ENCODE data around the gene PRRC2A.

The PRRC2A gene

DNA sequence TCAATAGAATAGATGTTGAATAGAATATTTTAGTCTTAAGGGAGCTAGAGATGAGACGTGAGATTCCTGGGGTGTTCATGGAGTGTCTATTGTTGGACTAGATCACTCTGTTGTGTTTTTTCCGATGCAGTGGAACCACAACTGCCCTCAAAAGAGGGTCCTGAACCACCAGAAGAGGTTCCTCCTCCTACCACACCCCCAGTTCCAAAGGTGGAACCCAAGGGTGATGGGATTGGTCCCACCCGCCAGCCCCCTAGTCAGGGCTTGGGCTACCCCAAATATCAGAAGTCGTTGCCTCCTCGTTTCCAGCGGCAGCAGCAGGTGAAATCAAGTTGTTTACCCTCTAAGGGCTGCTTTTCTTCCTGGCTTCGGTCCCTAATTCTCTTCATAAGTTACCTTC, 8.5 kb downstream of the PRRC2A start:
- peaks cover 44% of the 10 kb centered on the region for H3K79me2 ChIP-seq (ENCODE audit: control insufficient read depth, insufficient read depth, low read length, unreplicated experiment)
- H3K4me3 ChIP-seq (ENCODE audit: low read depth, low read length), result no peak overlapping the region
- H3K36me3 ChIP-seq (ENCODE audit: insufficient read depth, low read length), result peaks cover 62% of the 10 kb centered on the region
- H3K27me3 ChIP-seq (ENCODE audit: insufficient read depth, low read length), result no peaks in the 10 kb centered on the region
- no peak overlapping the region for H3K27ac ChIP-seq (ENCODE audit: low read depth, low read length)
- no peaks in the 10 kb centered on the region for H3K4me1 ChIP-seq (ENCODE audit: control insufficient read depth, insufficient read depth, low read length, unreplicated experiment)
- H2AFZ ChIP-seq (ENCODE audit: low read length, unreplicated experiment), result no peak overlapping the region

DNA sequence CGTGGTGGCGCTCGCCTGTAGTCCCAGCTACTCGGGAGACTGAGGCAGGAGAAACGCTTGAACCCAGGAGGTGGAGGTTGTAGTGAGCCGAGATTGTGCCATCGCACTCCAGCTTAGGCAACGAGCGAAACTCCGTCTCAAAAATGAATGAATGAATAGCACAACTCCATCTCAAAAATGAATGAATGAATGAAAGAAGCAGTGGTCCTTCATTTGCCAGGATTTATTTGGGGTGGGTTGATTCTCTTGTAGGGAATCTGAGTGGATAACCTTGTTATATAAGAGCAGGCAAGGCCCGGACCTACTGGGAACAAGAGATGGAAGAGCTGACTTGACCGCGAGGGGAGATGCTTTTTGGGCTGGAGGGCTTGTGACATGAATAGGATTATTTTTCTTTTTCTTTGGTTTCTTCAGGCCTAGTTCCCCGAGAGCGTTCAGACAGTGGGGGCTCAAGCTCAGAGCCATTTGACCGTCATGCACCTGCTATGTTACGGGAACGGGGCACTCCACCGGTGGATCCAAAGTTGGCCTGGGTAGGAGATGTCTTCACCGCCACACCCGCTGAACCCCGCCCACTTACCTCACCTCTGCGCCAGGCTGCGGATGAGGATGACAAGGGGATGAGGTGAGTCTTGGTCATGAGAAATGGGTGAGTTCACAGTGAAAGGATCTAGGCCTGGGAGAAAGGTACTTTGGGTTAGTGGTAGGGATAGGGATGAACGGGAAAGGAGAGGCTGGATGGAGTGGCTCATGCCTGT, 9.8 kb downstream of the PRRC2A start:
- peaks cover 62% of the 10 kb centered on the region for H3K36me3 ChIP-seq (ENCODE audit: insufficient read depth, low read length)
- no peaks in the 10 kb centered on the region for H3K4me1 ChIP-seq (ENCODE audit: control insufficient read depth, insufficient read depth, low read length, unreplicated experiment)
- no peak overlapping the region for H3K27ac ChIP-seq (ENCODE audit: low read depth, low read length)
- no peaks in the 10 kb centered on the region for H3K27me3 ChIP-seq (ENCODE audit: insufficient read depth, low read length)
- H3K79me2 ChIP-seq (ENCODE audit: control insufficient read depth, insufficient read depth, low read length, unreplicated experiment), result peaks cover 33% of the 10 kb centered on the region
- H3K4me3 ChIP-seq (ENCODE audit: low read depth, low read length), result no peak overlapping the region
- H2AFZ ChIP-seq (ENCODE audit: low read length, unreplicated experiment), result no peak overlapping the region

- Histone ChIP-seq H3K4me3 (ENCODE audit: low read depth, low read length) (no peak overlapping the region), H2AFZ (ENCODE audit: low read length, unreplicated experiment) (no peak overlapping the region), H3K36me3 (ENCODE audit: insufficient read depth, low read length) (peaks cover 59% of the 10 kb centered on the region; the same call in 1 of the 2 replicates), H3K27me3 (ENCODE audit: insufficient read depth, low read length) (no peaks in the 10 kb centered on the region), H3K79me2 (ENCODE audit: control insufficient read depth, insufficient read depth, low read length, unreplicated experiment) (peaks cover 24% of the 10 kb centered on the region), H3K4me1 (ENCODE audit: control insufficient read depth, insufficient read depth, low read length, unreplicated experiment) (no peaks in the 10 kb centered on the region), H3K27ac (ENCODE audit: low read depth, low read length) (no peak overlapping the region)
Observed at GRCh38 chr6:31631209-31631608, 10.7 kb downstream of the PRRC2A start.

- Histone ChIP-seq H3K79me2 (ENCODE audit: control insufficient read depth, insufficient read depth, low read length, unreplicated experiment) (peaks cover 20% of the 10 kb centered on the region), H3K27me3 (ENCODE audit: insufficient read depth, low read length) (no peaks in the 10 kb centered on the region), H3K4me3 (ENCODE audit: low read depth, low read length) (no peak overlapping the region), H2AFZ (ENCODE audit: low read length, unreplicated experiment) (no peak overlapping the region), H3K27ac (ENCODE audit: low read depth, low read length) (no peak overlapping the region), H3K4me1 (ENCODE audit: control insufficient read depth, insufficient read depth, low read length, unreplicated experiment) (no peaks in the 10 kb centered on the region), H3K36me3 (ENCODE audit: insufficient read depth, low read length) (peaks cover 55% of the 10 kb centered on the region; the same call in 1 of the 2 replicates)
Observed at GRCh38 chr6:31631681-31632278, 11.3 kb downstream of the PRRC2A start.

- H3K79me2 ChIP-seq (ENCODE audit: control insufficient read depth, insufficient read depth, low read length, unreplicated experiment), result peaks cover 15% of the 10 kb centered on the region
Observed at GRCh38 chr6:31632279-31632946, 11.9 kb downstream of the PRRC2A start.

GRCh38 chr6:31633447-31633846, 12.9 kb downstream of the PRRC2A start:
- Histone ChIP-seq H2AFZ (ENCODE audit: low read length, unreplicated experiment) (no peak overlapping the region), H3K79me2 (ENCODE audit: control insufficient read depth, insufficient read depth, low read length, unreplicated experiment) (peaks cover 7% of the 10 kb centered on the region), H3K4me3 (ENCODE audit: low read depth, low read length) (no peak overlapping the region), H3K27me3 (ENCODE audit: insufficient read depth, low read length) (no peaks in the 10 kb centered on the region), H3K36me3 (ENCODE audit: insufficient read depth, low read length) (peaks cover 42% of the 10 kb centered on the region; the same call in 1 of the 2 replicates), H3K27ac (ENCODE audit: low read depth, low read length) (no peak overlapping the region), H3K4me1 (ENCODE audit: control insufficient read depth, insufficient read depth, low read length, unreplicated experiment) (no peaks in the 10 kb centered on the region)

More at GRCh38 chr6:31632279-31632946, 11.9 kb downstream of the PRRC2A start:
- Histone ChIP-seq H3K27ac (ENCODE audit: low read depth, low read length) (no peak overlapping the region), H3K36me3 (ENCODE audit: insufficient read depth, low read length) (peaks cover 49% of the 10 kb centered on the region; the same call in 1 of the 2 replicates), H3K4me3 (ENCODE audit: low read depth, low read length) (no peak overlapping the region), H2AFZ (ENCODE audit: low read length, unreplicated experiment) (no peak overlapping the region), H3K4me1 (ENCODE audit: control insufficient read depth, insufficient read depth, low read length, unreplicated experiment) (no peaks in the 10 kb centered on the region), H3K27me3 (ENCODE audit: insufficient read depth, low read length) (no peaks in the 10 kb centered on the region)

GRCh38 chr6:31634131-31634530, 13.6 kb downstream of the PRRC2A start:
- Histone ChIP-seq H3K4me3 (ENCODE audit: low read depth, low read length) (no peak overlapping the region), H3K27ac (ENCODE audit: low read depth, low read length) (no peak overlapping the region), H3K79me2 (ENCODE audit: control insufficient read depth, insufficient read depth, low read length, unreplicated experiment) (peaks cover 4% of the 10 kb centered on the region), H3K27me3 (ENCODE audit: insufficient read depth, low read length) (no peaks in the 10 kb centered on the region), H3K4me1 (ENCODE audit: control insufficient read depth, insufficient read depth, low read length, unreplicated experiment) (peaks cover 2% of the 10 kb centered on the region), H3K36me3 (ENCODE audit: insufficient read depth, low read length) (peaks cover 37% of the 10 kb centered on the region; the same call in 1 of the 2 replicates), H2AFZ (ENCODE audit: low read length, unreplicated experiment) (no peak overlapping the region)

GRCh38 chr6:31634969-31635575, 14.6 kb downstream of the PRRC2A start:
- Histone ChIP-seq H3K36me3 (ENCODE audit: insufficient read depth, low read length) (peaks cover 30% of the 10 kb centered on the region; the same call in 1 of the 2 replicates), H3K27me3 (ENCODE audit: insufficient read depth, low read length) (no peaks in the 10 kb centered on the region), H3K4me3 (ENCODE audit: low read depth, low read length) (no peak overlapping the region), H2AFZ (ENCODE audit: low read length, unreplicated experiment) (no peak overlapping the region), H3K4me1 (ENCODE audit: control insufficient read depth, insufficient read depth, low read length, unreplicated experiment) (peaks cover 11% of the 10 kb centered on the region), H3K79me2 (ENCODE audit: control insufficient read depth, insufficient read depth, low read length, unreplicated experiment) (peaks cover 2% of the 10 kb centered on the region), H3K27ac (ENCODE audit: low read depth, low read length) (no peak overlapping the region)

DNA sequence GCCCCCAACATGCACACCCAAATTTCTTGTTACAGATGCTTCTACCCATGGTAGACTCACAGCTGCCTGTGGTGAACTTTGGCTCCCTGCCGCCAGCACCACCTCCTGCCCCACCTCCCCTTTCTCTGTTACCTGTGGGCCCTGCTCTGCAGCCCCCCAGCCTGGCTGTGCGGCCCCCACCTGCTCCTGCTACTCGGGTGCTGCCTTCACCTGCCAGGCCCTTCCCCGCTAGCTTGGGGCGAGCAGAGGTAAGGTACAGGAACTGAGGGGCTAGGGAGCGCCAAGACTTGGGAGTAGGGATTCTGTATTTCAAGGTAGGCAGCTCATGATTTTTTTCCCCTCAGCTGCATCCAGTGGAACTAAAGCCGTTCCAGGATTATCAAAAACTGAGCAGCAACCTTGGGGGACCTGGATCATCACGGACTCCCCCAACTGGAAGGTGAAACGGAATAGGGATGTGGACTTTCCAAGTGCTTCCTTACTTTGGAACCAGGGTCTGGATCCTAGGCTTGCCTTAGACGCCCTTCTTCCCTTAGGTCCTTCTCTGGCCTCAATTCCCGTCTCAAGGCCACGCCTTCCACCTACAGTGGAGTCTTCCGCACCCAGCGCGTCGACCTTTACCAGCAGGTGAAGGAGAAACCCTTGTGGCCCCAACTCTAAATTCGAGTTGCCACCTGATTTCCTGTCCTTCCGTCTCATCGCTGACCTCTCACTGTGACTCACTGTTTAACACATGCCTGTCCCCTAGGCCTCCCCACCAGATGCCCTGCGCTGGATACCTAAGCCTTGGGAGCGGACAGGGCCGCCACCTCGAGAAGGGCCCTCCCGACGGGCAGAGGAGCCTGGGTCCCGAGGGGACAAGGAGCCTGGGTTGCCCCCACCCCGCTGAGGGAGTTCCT, 16.4 kb downstream of the PRRC2A start:
- H2AFZ ChIP-seq (ENCODE audit: low read length, unreplicated experiment), result no peak overlapping the region
- H3K27ac ChIP-seq (ENCODE audit: low read depth, low read length), result no peak overlapping the region
- peaks cover 2% of the 10 kb centered on the region for H3K79me2 ChIP-seq (ENCODE audit: control insufficient read depth, insufficient read depth, low read length, unreplicated experiment)
- peaks cover 33% of the 10 kb centered on the region; the same call in 1 of the 2 replicates for H3K36me3 ChIP-seq (ENCODE audit: insufficient read depth, low read length)
- no peaks in the 10 kb centered on the region for H3K27me3 ChIP-seq (ENCODE audit: insufficient read depth, low read length)
- peaks cover 12% of the 10 kb centered on the region for H3K4me1 ChIP-seq (ENCODE audit: control insufficient read depth, insufficient read depth, low read length, unreplicated experiment)
- no peak overlapping the region for H3K4me3 ChIP-seq (ENCODE audit: low read depth, low read length)

GRCh38 chr6:31639043-31639442, 18.5 kb downstream of the PRRC2A start:
- Histone ChIP-seq H3K79me2 (ENCODE audit: control insufficient read depth, insufficient read depth, low read length, unreplicated experiment) (no peaks in the 10 kb centered on the region), H3K4me3 (ENCODE audit: low read depth, low read length) (no peak overlapping the region), H3K27ac (ENCODE audit: low read depth, low read length) (peak overlapping the region; percentile 73), H3K27me3 (ENCODE audit: insufficient read depth, low read length) (no peaks in the 10 kb centered on the region), H3K4me1 (ENCODE audit: control insufficient read depth, insufficient read depth, low read length, unreplicated experiment) (peaks cover 12% of the 10 kb centered on the region), H2AFZ (ENCODE audit: low read length, unreplicated experiment) (no peak overlapping the region), H3K36me3 (ENCODE audit: insufficient read depth, low read length) (peaks cover 21% of the 10 kb centered on the region; the same call in 1 of the 2 replicates)
